ENCODE results near the gene DNAI7.

Gene DNAI7

GRCh38 chr12:25194214-25194613 is 746 bp downstream of the DNAI7 start:
- Histone ChIP-seq H3K27me3 (ENCODE audit: insufficient read depth, insufficient read length) (no peaks in the 10 kb centered on the region), H3K4me3 (ENCODE audit: insufficient read length, low read depth) (peak overlapping the region; percentile 58), H3K9ac (ENCODE audit: insufficient read length, low read depth) (no peak overlapping the region), H3K4me1 (ENCODE audit: insufficient read depth, insufficient read length) (no peaks in the 10 kb centered on the region), H3K36me3 (ENCODE audit: insufficient read depth, insufficient read length, low read length) (peaks cover 6% of the 10 kb centered on the region), H3K9me3 (ENCODE audit: insufficient read depth, low read length) (no peaks in the 10 kb centered on the region)
- no peak for TF ChIP-seq YY1 (IDR thresholded peaks at IDR 0.05; ENCODE audit: insufficient read depth, insufficient read length)
- TF ChIP-seq ZNF274 (IDR thresholded peaks at IDR 0.05; ENCODE audit: low read depth, low read length), result no peak
- TF ChIP-seq SUZ12 (IDR thresholded peaks at IDR 0.05; ENCODE audit: extremely low read depth, insufficient read depth, insufficient read length), result no peak
- no peak for DNase-seq (ENCODE audit: low read depth, low spot score)

- Histone ChIP-seq H3K27me3 (ENCODE audit: insufficient read depth, insufficient read length) (no peaks in the 10 kb centered on the region), H3K9me3 (ENCODE audit: insufficient read depth, low read length) (no peaks in the 10 kb centered on the region), H3K4me1 (ENCODE audit: insufficient read depth, insufficient read length) (no peaks in the 10 kb centered on the region), H3K4me3 (ENCODE audit: insufficient read length, low read depth) (no peak overlapping the region), H3K36me3 (ENCODE audit: insufficient read depth, insufficient read length, low read length) (no peaks in the 10 kb centered on the region), H3K9ac (ENCODE audit: insufficient read length, low read depth) (no peak overlapping the region)
- TF ChIP-seq YY1 (IDR thresholded peaks at IDR 0.05; ENCODE audit: insufficient read depth, insufficient read length) (no peak), ZNF274 (IDR thresholded peaks at IDR 0.05; ENCODE audit: low read depth, low read length) (no peak), SUZ12 (IDR thresholded peaks at IDR 0.05; ENCODE audit: extremely low read depth, insufficient read depth, insufficient read length) (no peak)
- no peak for DNase-seq (ENCODE audit: low read depth, low spot score)
These were observed 4.2 kb downstream of the DNAI7 start for GRCh38 chr12:25190793-25191192.

- DNase-seq (ENCODE audit: low read depth, low spot score), result no peak
- Histone ChIP-seq H3K4me3 (ENCODE audit: insufficient read length, low read depth) (no peak overlapping the region), H3K9me3 (ENCODE audit: insufficient read depth, low read length) (no peaks in the 10 kb centered on the region), H3K9ac (ENCODE audit: insufficient read length, low read depth) (no peak overlapping the region), H3K4me1 (ENCODE audit: insufficient read depth, insufficient read length) (no peaks in the 10 kb centered on the region), H3K36me3 (ENCODE audit: insufficient read depth, insufficient read length, low read length) (no peaks in the 10 kb centered on the region), H3K27me3 (ENCODE audit: insufficient read depth, insufficient read length) (no peaks in the 10 kb centered on the region)
- TF ChIP-seq ZNF274 (IDR thresholded peaks at IDR 0.05; ENCODE audit: low read depth, low read length) (no peak), SUZ12 (IDR thresholded peaks at IDR 0.05; ENCODE audit: extremely low read depth, insufficient read depth, insufficient read length) (no peak), YY1 (IDR thresholded peaks at IDR 0.05; ENCODE audit: insufficient read depth, insufficient read length) (no peak)
These were observed 5.3 kb downstream of the DNAI7 start for GRCh38 chr12:25189656-25190055.

GRCh38 chr12:25187781-25188180 is 7.2 kb downstream of the DNAI7 start:
- no peaks in the 10 kb centered on the region for H3K4me1 ChIP-seq (ENCODE audit: insufficient read depth, insufficient read length)
- DNase-seq (ENCODE audit: low read depth, low spot score), result no peak
- no peaks in the 10 kb centered on the region for H3K9me3 ChIP-seq (ENCODE audit: insufficient read depth, low read length)
- no peak overlapping the region for H3K9ac ChIP-seq (ENCODE audit: insufficient read length, low read depth)
- no peak overlapping the region for H3K4me3 ChIP-seq (ENCODE audit: insufficient read length, low read depth)
- H3K36me3 ChIP-seq (ENCODE audit: insufficient read depth, insufficient read length, low read length), result no peaks in the 10 kb centered on the region
- TF ChIP-seq ZNF274 (IDR thresholded peaks at IDR 0.05; ENCODE audit: low read depth, low read length) (no peak), YY1 (IDR thresholded peaks at IDR 0.05; ENCODE audit: insufficient read depth, insufficient read length) (no peak), SUZ12 (IDR thresholded peaks at IDR 0.05; ENCODE audit: extremely low read depth, insufficient read depth, insufficient read length) (no peak)
- H3K27me3 ChIP-seq (ENCODE audit: insufficient read depth, insufficient read length), result no peaks in the 10 kb centered on the region

GRCh38 chr12:25186788-25187402 is 8.1 kb downstream of the DNAI7 start:
- H3K27me3 ChIP-seq (ENCODE audit: insufficient read depth, insufficient read length), result no peaks in the 10 kb centered on the region
- no peaks in the 10 kb centered on the region for H3K9me3 ChIP-seq (ENCODE audit: insufficient read depth, low read length)
- DNase-seq (ENCODE audit: low read depth, low spot score), result no peak
- H3K4me1 ChIP-seq (ENCODE audit: insufficient read depth, insufficient read length), result no peaks in the 10 kb centered on the region
- H3K4me3 ChIP-seq (ENCODE audit: insufficient read length, low read depth), result no peak overlapping the region
- H3K9ac ChIP-seq (ENCODE audit: insufficient read length, low read depth), result no peak overlapping the region
- TF ChIP-seq YY1 (IDR thresholded peaks at IDR 0.05; ENCODE audit: insufficient read depth, insufficient read length), result no peak
- no peaks in the 10 kb centered on the region for H3K36me3 ChIP-seq (ENCODE audit: insufficient read depth, insufficient read length, low read length)

GRCh38 chr12:25186038-25186787 is 8.7 kb downstream of the DNAI7 start:
- no peak for DNase-seq (ENCODE audit: low read depth, low spot score)
- Histone ChIP-seq H3K4me1 (ENCODE audit: insufficient read depth, insufficient read length) (no peaks in the 10 kb centered on the region), H3K27me3 (ENCODE audit: insufficient read depth, insufficient read length) (no peaks in the 10 kb centered on the region), H3K9ac (ENCODE audit: insufficient read length, low read depth) (no peak overlapping the region), H3K9me3 (ENCODE audit: insufficient read depth, low read length) (no peaks in the 10 kb centered on the region), H3K36me3 (ENCODE audit: insufficient read depth, insufficient read length, low read length) (no peaks in the 10 kb centered on the region), H3K4me3 (ENCODE audit: insufficient read length, low read depth) (no peak overlapping the region)
- TF ChIP-seq YY1 (IDR thresholded peaks at IDR 0.05; ENCODE audit: insufficient read depth, insufficient read length) (no peak), ZNF274 (IDR thresholded peaks at IDR 0.05; ENCODE audit: low read depth, low read length) (no peak), SUZ12 (IDR thresholded peaks at IDR 0.05; ENCODE audit: extremely low read depth, insufficient read depth, insufficient read length) (no peak)

- TF ChIP-seq YY1 (IDR thresholded peaks at IDR 0.05; ENCODE audit: insufficient read depth, insufficient read length), result no peak
- no peak for TF ChIP-seq SUZ12 (IDR thresholded peaks at IDR 0.05; ENCODE audit: extremely low read depth, insufficient read depth, insufficient read length)
- TF ChIP-seq ZNF274 (IDR thresholded peaks at IDR 0.05; ENCODE audit: low read depth, low read length), result no peak
- Histone ChIP-seq H3K9me3 (ENCODE audit: insufficient read depth, low read length) (peaks cover 4% of the 10 kb centered on the region), H3K4me3 (ENCODE audit: insufficient read length, low read depth) (no peak overlapping the region), H3K9ac (ENCODE audit: insufficient read length, low read depth) (no peak overlapping the region), H3K27me3 (ENCODE audit: insufficient read depth, insufficient read length) (no peaks in the 10 kb centered on the region), H3K36me3 (ENCODE audit: insufficient read depth, insufficient read length, low read length) (no peaks in the 10 kb centered on the region), H3K4me1 (ENCODE audit: insufficient read depth, insufficient read length) (no peaks in the 10 kb centered on the region)
- no peak for DNase-seq (ENCODE audit: low read depth, low spot score)
These were observed 10.8 kb downstream of the DNAI7 start for GRCh38 chr12:25184132-25184531.
